ENCODE data around the gene SYNE3. TPM values are rescaled to one million over a fixed set of nuclear protein-coding genes. Genes with fewer than 3 reads are reported as not detected.

SYNE3 gene
- total RNA-seq, 1 experiment from 2014 or later, result 1.9 TPM

DNA sequence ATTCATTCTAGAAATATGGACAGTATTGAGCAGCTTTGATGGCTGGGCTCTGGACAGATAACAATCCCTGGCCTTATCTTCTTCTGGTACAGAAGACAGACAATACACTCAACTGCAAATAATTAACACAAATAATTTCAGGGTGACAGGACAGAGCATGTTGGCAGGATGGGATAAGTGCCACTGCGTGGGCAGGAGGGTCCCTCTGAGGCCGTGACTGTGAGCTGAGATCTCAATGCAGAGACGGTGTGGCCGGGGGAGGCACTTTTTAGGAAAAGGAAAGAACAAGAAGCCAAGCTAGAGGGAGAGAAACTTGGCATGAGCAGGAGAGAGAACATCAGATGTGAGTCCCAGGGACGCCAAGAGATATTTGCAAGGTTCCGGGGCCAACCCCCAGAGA is 8.1 kb downstream of the SYNE3 start:
- H3K4me1 ChIP-seq (replicated peaks; ENCODE audit: insufficient read depth), result peaks cover 20% of the 10 kb centered on the region
- H3K4me3 ChIP-seq, result no peak overlapping the region
- no peaks in the 10 kb centered on the region for H3K27me3 ChIP-seq (ENCODE audit: insufficient read depth, low read depth)
- H3K9me3 ChIP-seq (ENCODE audit: insufficient read depth, low read depth), result no peaks in the 10 kb centered on the region
- peaks cover 8% of the 10 kb centered on the region for H3F3A ChIP-seq (ENCODE audit: insufficient read depth, low read depth)
- peak overlapping the region; percentile 79; the same call in 1 of the 2 replicates for H3K27ac ChIP-seq
- H3K79me2 ChIP-seq (ENCODE audit: low read depth), result no peaks in the 10 kb centered on the region
- TF ChIP-seq CTCF (conservative IDR thresholded peaks at IDR 0.05) (no peak), EZH2 (IDR thresholded peaks at IDR 0.05; ENCODE audit: low read depth) (no peak)
- H2AFZ ChIP-seq, result no peak overlapping the region
- POLR2A ChIA-PET (ENCODE audit: unreplicated experiment), result no interaction called here
- no peak for DNase-seq
- H4K20me1 ChIP-seq (ENCODE audit: insufficient read depth), result no peaks in the 10 kb centered on the region
- BruUV-seq (replicated peaks), result no TSS peak
- intact Hi-C loops (cut with micrococcal nuclease; ENCODE audit: unreplicated experiment), result no loop called here
- no peaks in the 10 kb centered on the region for H3K36me3 ChIP-seq (ENCODE audit: low read depth)
- CTCF ChIA-PET, result interaction anchor here (0.6 kb wide), 1 partner anchor 350 kb away, joined by 3 read pairs; no protein-coding TSS in a partner anchor
- H3K4me2 ChIP-seq, result peak overlapping the region; percentile 56
- no peaks in the 10 kb centered on the region for H3K9me2 ChIP-seq (ENCODE audit: insufficient read depth)

DNA sequence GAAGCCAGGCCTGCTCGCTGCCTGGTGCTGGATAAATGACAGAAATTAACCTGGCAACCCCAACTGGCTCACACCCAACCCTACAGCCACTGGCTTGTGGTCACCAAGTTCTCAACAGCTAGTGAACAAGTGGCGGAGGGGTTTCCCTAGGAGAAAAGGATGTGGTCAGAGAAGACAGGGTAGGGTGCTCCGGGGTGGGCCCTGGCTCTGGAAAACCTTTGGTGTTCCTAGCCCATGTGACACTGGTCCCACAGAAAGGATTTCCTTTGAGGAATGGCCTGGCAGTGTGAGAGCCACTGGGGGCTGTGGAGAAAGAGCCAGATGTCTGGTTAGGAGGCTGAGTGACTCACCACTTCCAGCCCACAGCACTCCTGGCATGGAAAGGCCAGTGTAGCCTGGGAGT is 8.7 kb downstream of the SYNE3 start:
- ChIA-PET POLR2A (ENCODE audit: unreplicated experiment) (no interaction called here), CTCF (no interaction called here)
- peak overlapping the region; percentile 56 for H3K4me2 ChIP-seq
- H3K9me2 ChIP-seq (ENCODE audit: insufficient read depth), result no peaks in the 10 kb centered on the region
- H3K4me3 ChIP-seq, result no peak overlapping the region
- DNase-seq, result peak; percentile 24 to 62
- BruUV-seq (replicated peaks), result no TSS peak
- H3K36me3 ChIP-seq (ENCODE audit: low read depth), result no peaks in the 10 kb centered on the region
- H2AFZ ChIP-seq, result no peak overlapping the region
- peaks cover 20% of the 10 kb centered on the region for H3K4me1 ChIP-seq (replicated peaks; ENCODE audit: insufficient read depth)
- H3K27me3 ChIP-seq (ENCODE audit: insufficient read depth, low read depth), result no peaks in the 10 kb centered on the region
- H3K27ac ChIP-seq, result peak overlapping the region; percentile 79
- no peaks in the 10 kb centered on the region for H3K9me3 ChIP-seq (ENCODE audit: insufficient read depth, low read depth)
- intact Hi-C loops (cut with micrococcal nuclease; ENCODE audit: unreplicated experiment), result no loop called here
- H4K20me1 ChIP-seq (ENCODE audit: insufficient read depth), result no peaks in the 10 kb centered on the region
- peaks cover 8% of the 10 kb centered on the region for H3F3A ChIP-seq (ENCODE audit: insufficient read depth, low read depth)
- TF ChIP-seq CTCF (conservative IDR thresholded peaks at IDR 0.05) (no peak), EZH2 (IDR thresholded peaks at IDR 0.05; ENCODE audit: low read depth) (no peak)
- H3K79me2 ChIP-seq (ENCODE audit: low read depth), result no peaks in the 10 kb centered on the region

DNA sequence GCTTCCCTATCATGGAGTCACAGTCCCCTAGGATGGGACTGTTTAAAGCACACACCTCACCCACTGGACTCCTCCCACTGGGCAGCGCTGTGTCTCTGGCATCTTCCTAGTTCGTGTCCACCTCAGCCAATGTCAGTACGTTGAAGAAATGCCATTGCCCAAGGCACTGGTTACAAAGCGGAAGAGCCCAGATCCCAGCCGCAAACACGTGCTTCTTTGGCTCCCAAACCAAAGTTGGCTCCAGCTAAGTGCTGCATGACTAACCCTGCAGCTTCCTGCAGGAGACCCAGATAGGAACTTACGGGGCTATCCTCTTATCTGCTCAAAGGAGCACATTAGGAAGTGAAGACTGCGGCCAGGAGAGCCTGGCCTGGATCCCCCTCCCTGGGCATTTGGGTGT is 9.3 kb downstream of the SYNE3 start:
- Histone ChIP-seq H2AFZ (no peak overlapping the region), H3K36me3 (ENCODE audit: low read depth) (no peaks in the 10 kb centered on the region), H3K9me3 (ENCODE audit: insufficient read depth, low read depth) (no peaks in the 10 kb centered on the region), H3K27ac (peak overlapping the region; percentile 79), H4K20me1 (ENCODE audit: insufficient read depth) (no peaks in the 10 kb centered on the region), H3K9me2 (ENCODE audit: insufficient read depth) (no peaks in the 10 kb centered on the region), H3K4me2 (peak overlapping the region; percentile 56), H3F3A (ENCODE audit: insufficient read depth, low read depth) (peaks cover 8% of the 10 kb centered on the region), H3K4me1 (replicated peaks; ENCODE audit: insufficient read depth) (peaks cover 20% of the 10 kb centered on the region), H3K79me2 (ENCODE audit: low read depth) (no peaks in the 10 kb centered on the region), H3K27me3 (ENCODE audit: insufficient read depth, low read depth) (no peaks in the 10 kb centered on the region), H3K4me3 (no peak overlapping the region)
- ChIA-PET CTCF (no interaction called here), POLR2A (ENCODE audit: unreplicated experiment) (interaction anchor here (0.5 kb wide), 1 partner anchor 9 kb away, joined by 4 read pairs; the partner anchor contains the start of gene SYNE3)
- BruUV-seq (replicated peaks), result no TSS peak
- intact Hi-C loops (cut with micrococcal nuclease; ENCODE audit: unreplicated experiment), result no loop called here
- peak; percentile 46 to 91 for DNase-seq
- TF ChIP-seq EZH2 (IDR thresholded peaks at IDR 0.05; ENCODE audit: low read depth) (no peak), CTCF (conservative IDR thresholded peaks at IDR 0.05) (no peak)
